ENCODE measurements around the gene PAX2.

Gene PAX2

DNA sequence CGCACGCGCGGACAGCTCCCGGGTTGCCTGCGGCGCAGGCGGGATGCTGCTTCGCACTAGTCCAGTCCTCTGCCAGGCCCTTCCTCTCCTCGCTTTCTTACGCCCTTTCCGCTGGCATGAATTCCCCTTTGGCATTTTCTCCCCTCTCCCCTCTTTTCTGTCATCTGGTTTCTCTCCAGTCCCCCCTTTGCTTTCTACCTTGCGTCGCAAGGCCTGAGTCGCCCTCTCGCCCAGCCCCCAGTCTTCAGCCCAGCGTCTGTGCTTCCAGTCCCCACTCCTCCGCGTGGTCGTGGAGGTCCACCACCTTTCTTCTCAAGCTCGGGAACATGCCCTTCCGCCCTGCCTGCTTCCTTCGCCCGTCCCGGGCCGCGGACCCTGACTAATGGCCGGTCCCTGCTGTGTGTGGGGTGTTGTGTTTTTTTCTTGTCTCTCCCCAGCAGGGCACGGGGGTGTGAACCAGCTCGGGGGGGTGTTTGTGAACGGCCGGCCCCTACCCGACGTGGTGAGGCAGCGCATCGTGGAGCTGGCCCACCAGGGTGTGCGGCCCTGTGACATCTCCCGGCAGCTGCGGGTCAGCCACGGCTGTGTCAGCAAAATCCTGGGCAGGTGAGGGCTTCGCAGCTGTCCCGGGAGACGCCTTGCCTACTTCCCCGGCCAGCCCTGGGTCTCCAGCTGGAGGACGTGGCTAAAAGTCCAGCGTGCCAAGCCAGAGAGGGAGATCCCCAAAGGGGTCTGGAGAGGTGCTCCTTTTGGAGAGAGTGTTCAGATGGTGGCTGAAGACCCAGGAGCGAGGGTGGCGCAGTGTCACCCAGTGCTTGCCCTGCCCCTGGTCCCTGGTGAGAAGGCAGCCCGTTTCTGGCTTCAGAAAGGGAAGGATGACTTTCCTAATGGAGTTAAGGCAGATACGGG, 4.2 kb downstream of the PAX2 start:
- Histone ChIP-seq H3K4me3 (replicated peaks; ENCODE audit: insufficient read depth, low read length) (no peak overlapping the region), H3K27me3 (ENCODE audit: insufficient read depth, poor library complexity, severe bottlenecking) (peaks cover 80% of the 10 kb centered on the region), H3K27ac (replicated peaks) (no peak overlapping the region)
- TF ChIP-seq SPI1 (IDR thresholded peaks at IDR 0.05; ENCODE audit: borderline replicate concordance, low read depth) (no peak), CTCF (IDR thresholded peaks at IDR 0.05; ENCODE audit: insufficient read depth, low read length) (no peak), GABPA (IDR thresholded peaks at IDR 0.05; ENCODE audit: low read depth) (no peak), POLR2AphosphoS5 (IDR thresholded peaks at IDR 0.05; ENCODE audit: low read depth) (no peak)
- TF ChIP-seq, protein P1, sequence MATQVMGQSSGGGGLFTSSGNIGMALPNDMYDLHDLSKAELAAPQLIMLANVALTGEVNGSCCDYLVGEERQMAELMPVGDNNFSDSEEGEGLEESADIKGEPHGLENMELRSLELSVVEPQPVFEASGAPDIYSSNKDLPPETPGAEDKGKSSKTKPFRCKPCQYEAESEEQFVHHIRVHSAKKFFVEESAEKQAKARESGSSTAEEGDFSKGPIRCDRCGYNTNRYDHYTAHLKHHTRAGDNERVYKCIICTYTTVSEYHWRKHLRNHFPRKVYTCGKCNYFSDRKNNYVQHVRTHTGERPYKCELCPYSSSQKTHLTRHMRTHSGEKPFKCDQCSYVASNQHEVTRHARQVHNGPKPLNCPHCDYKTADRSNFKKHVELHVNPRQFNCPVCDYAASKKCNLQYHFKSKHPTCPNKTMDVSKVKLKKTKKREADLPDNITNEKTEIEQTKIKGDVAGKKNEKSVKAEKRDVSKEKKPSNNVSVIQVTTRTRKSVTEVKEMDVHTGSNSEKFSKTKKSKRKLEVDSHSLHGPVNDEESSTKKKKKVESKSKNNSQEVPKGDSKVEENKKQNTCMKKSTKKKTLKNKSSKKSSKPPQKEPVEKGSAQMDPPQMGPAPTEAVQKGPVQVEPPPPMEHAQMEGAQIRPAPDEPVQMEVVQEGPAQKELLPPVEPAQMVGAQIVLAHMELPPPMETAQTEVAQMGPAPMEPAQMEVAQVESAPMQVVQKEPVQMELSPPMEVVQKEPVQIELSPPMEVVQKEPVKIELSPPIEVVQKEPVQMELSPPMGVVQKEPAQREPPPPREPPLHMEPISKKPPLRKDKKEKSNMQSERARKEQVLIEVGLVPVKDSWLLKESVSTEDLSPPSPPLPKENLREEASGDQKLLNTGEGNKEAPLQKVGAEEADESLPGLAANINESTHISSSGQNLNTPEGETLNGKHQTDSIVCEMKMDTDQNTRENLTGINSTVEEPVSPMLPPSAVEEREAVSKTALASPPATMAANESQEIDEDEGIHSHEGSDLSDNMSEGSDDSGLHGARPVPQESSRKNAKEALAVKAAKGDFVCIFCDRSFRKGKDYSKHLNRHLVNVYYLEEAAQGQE (IDR thresholded peaks at IDR 0.05; ENCODE audit: insufficient replicate concordance, low read depth), result no peak
- DNase-seq (ENCODE audit: low read depth in 1 of 2, low spot score in 1 of 2), result no peak

DNA sequence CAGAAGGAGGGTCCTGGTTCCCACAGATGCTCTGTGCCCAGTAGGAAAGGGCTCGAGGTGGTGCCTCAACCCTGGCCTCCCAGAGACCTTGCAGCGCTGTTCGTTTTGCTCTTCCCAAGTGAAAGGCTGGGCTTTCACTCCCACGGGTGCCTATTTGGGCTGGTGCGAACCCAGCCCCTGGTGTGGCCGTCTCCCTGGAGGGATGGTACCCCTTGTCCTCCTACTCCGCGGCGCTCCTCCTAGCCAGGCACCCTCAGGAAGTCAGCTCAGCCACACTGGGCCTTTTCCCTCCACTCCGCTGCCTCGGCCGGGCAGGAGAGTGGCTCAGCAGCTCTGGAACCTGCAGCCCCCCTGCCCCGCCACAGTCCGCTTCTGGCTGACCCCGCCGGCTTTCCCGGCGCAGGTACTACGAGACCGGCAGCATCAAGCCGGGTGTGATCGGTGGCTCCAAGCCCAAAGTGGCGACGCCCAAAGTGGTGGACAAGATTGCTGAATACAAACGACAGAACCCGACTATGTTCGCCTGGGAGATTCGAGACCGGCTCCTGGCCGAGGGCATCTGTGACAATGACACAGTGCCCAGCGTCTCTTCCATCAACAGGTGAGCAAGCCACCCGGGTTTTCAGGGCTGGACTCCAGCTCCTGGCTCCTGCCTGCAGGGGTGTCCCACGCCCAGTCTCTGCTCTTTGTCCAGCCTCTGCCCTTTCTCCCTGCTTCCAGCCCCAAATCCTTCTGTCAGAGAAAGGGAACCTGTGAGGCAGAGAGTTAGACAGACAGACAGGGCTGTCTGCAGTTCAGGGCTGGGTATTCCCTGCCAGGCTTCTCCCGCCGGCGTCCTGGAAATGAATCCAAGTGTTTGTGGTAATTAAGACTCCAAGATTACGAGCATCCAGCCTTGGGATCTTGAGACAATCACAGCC, 5.2 kb downstream of the PAX2 start:
- DNase-seq (ENCODE audit: low read depth in 1 of 2, low spot score in 1 of 2), result no peak
- H3K27ac ChIP-seq (replicated peaks), result no peak overlapping the region
- peaks cover 85% of the 10 kb centered on the region for H3K27me3 ChIP-seq (ENCODE audit: insufficient read depth, poor library complexity, severe bottlenecking)
- no peak overlapping the region for H3K4me3 ChIP-seq (replicated peaks; ENCODE audit: insufficient read depth, low read length)
- TF ChIP-seq CTCF (IDR thresholded peaks at IDR 0.05; ENCODE audit: insufficient read depth, low read length), result no peak

DNA sequence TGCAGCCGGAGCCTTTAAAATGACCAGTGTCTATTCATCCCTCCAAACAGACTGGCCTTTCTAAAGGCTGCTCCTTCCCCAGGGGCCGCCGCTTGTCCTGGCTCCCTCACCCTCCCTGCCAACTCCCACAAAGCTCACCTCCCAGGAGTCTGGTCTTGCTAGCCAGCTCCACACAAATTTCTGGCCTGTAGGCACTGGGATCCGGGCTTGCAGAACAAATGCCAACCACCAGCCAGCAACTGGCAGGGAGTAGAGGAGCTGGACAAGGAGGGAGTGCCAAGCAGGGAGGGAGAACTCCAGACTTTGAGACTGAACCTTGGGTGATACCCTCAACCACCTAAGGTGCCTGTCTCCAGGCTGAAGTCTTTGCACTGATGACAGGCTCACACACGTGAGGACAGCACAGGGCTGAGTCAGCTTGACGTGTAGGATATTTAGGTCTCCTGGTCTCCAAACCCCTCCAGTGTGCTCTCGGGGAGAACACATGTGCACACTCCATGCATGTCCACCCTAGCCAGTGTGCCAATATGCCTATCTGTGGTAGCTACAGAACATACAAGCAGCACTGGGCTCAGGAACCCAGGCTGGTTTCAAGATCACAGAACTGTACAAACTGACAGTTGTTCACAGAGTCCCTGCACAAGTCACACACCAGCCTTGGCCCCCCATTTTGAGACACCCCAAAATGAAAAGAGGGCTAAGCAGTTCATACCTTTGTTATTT, 6.0 kb downstream of the PAX2 start:
- DNase-seq (ENCODE audit: low read depth in 1 of 2, low spot score in 1 of 2), result no peak
- no peak overlapping the region for H3K4me3 ChIP-seq (replicated peaks; ENCODE audit: insufficient read depth, low read length)
- no peak for TF ChIP-seq SPI1 (IDR thresholded peaks at IDR 0.05; ENCODE audit: borderline replicate concordance, low read depth)
- TF ChIP-seq GABPA (IDR thresholded peaks at IDR 0.05; ENCODE audit: low read depth), result no peak
- TF ChIP-seq POLR2AphosphoS5 (IDR thresholded peaks at IDR 0.05; ENCODE audit: low read depth), result no peak
- no peak overlapping the region for H3K27ac ChIP-seq (replicated peaks)
- peaks cover 84% of the 10 kb centered on the region for H3K27me3 ChIP-seq (ENCODE audit: insufficient read depth, poor library complexity, severe bottlenecking)

DNA sequence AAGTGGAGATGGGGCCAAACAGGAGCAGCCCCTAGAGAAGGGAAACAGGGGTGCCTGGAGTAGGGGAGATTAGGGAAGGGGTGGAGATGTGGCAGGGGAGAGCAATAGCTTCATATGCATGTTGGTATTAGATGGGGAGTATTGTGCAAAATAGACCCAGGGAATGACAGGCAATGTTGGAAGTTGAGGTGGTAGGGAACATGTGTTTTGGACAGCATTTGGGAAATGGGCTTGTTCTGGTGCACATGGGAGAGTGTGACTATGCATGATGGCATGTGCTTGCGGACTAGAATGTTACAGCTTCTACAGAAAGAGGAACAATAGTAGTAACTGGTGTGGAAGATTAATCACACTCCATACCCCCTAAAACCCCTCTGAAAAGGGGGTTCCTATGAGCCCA, 10.4 kb downstream of the PAX2 start:
- H3K4me3 ChIP-seq (replicated peaks; ENCODE audit: insufficient read depth, low read length), result no peak overlapping the region
- no peak for TF ChIP-seq SPI1 (IDR thresholded peaks at IDR 0.05; ENCODE audit: borderline replicate concordance, low read depth)
- no peak for TF ChIP-seq POLR2AphosphoS5 (IDR thresholded peaks at IDR 0.05; ENCODE audit: low read depth)
- no peak for TF ChIP-seq GABPA (IDR thresholded peaks at IDR 0.05; ENCODE audit: low read depth)
- TF ChIP-seq CTCF (IDR thresholded peaks at IDR 0.05; ENCODE audit: insufficient read depth, low read length), result no peak
- TF ChIP-seq, protein P1 (IDR thresholded peaks at IDR 0.05; ENCODE audit: insufficient replicate concordance, low read depth), result no peak
- H3K27ac ChIP-seq (replicated peaks), result no peak overlapping the region
- peaks cover 58% of the 10 kb centered on the region for H3K27me3 ChIP-seq (ENCODE audit: insufficient read depth, poor library complexity, severe bottlenecking)
- no peak for DNase-seq (ENCODE audit: low read depth in 1 of 2, low spot score in 1 of 2)
